Brain microvascular endothelial cell (primary cell): ENCODE measurements around the gene PRORP.
A peak's percentile ranks its signal among the peaks of the same experiment; 100 is the strongest.

ENCODE experiments used
- DNase-seq: peaks from one replicate; pipeline ENCODE4 v3.0.0-alpha.2; 2020
- H3K27ac ChIP-seq: fragments of 250-450 bp; sonication (Bioruptor Pico); 2 replicates; pipeline ENCODE4 v1.5.1; 2020; ENCODE audit warnings: mild to moderate bottlenecking, moderate library complexity
- H3K27me3 ChIP-seq: fragments of 250-450 bp; sonication (Bioruptor Pico); replicated peaks from 2 replicates; pipeline ENCODE4 v1.5.1; 2020; ENCODE audit warnings: mild to moderate bottlenecking
- H3K36me3 ChIP-seq: fragments of 250-450 bp; sonication (Bioruptor Pico); replicated peaks from 2 replicates; pipeline ENCODE4 v1.5.1; 2020; ENCODE audit warnings: mild to moderate bottlenecking
- H3K4me3 ChIP-seq: 2 replicates; pipeline ENCODE4 v1.5.1; 2011; ENCODE audit warnings: low read depth, mild to moderate bottlenecking, control low read depth, low read length, moderate library complexity
- CTCF ChIP-seq: IDR thresholded peaks from 2 replicates; pipeline ENCODE4 v1.5.1; 2011; ENCODE audit warnings: low read depth, mild to moderate bottlenecking, moderate library complexity, low read length, control low read depth, inconsistent platforms; ENCODE audit errors: missing control alignments
- in situ Hi-C: cut with HindIII; loops from 2 replicates; pipeline ENCODE4 v1.10.0; 2017; ENCODE audit warnings: low sequenced_read_pairs, low pct_ligation_motif_present

PRORP gene

GRCh38 chr14:35155962-35156361 lies 33.6 kb downstream of the PRORP start:
- DNase-seq: peak; percentile 48
- peak overlapping the region; percentile 23 for H3K27ac ChIP-seq
- H3K4me3 ChIP-seq: no peak overlapping the region
- no peak for TF ChIP-seq CTCF
- in situ Hi-C loops: no loop called here
- H3K27me3 ChIP-seq: no peaks in the 10 kb centered on the region
- peaks cover 3% of the 10 kb centered on the region for H3K36me3 ChIP-seq

- H3K4me3 ChIP-seq: no peak overlapping the region
- DNase-seq: no peak
- in situ Hi-C loops: no loop called here
- TF ChIP-seq CTCF: no peak
- H3K36me3 ChIP-seq: peaks cover 3% of the 10 kb centered on the region
- no peak overlapping the region for H3K27ac ChIP-seq
- H3K27me3 ChIP-seq: no peaks in the 10 kb centered on the region
These were observed 36.1 kb downstream of the PRORP start for GRCh38 chr14:35158491-35158890.

- in situ Hi-C loops: no loop called here
- no peak for TF ChIP-seq CTCF
- H3K27ac ChIP-seq: no peak overlapping the region
These were observed 36.8 kb downstream of the PRORP start for GRCh38 chr14:35158951-35159653.

GRCh38 chr14:35159742-35160409 lies 37.5 kb downstream of the PRORP start:
- H3K4me3 ChIP-seq: no peak overlapping the region
- DNase-seq: peak; percentile 90
- TF ChIP-seq CTCF: no peak
- in situ Hi-C loops: no loop called here
- no peaks in the 10 kb centered on the region for H3K27me3 ChIP-seq
- H3K36me3 ChIP-seq: peaks cover 3% of the 10 kb centered on the region
- H3K27ac ChIP-seq: peak overlapping the region; percentile 57

More at GRCh38 chr14:35158951-35159653, 36.8 kb downstream of the PRORP start:
- peak; percentile 16 for DNase-seq
- Histone ChIP-seq H3K27me3 (no peaks in the 10 kb centered on the region), H3K4me3 (no peak overlapping the region), H3K36me3 (peaks cover 3% of the 10 kb centered on the region)

- no peak for TF ChIP-seq CTCF
- H3K4me3 ChIP-seq: no peak overlapping the region
- H3K27ac ChIP-seq: no peak overlapping the region
- in situ Hi-C loops: no loop called here
- DNase-seq: peak; percentile 6
- no peaks in the 10 kb centered on the region for H3K27me3 ChIP-seq
- peaks cover 3% of the 10 kb centered on the region for H3K36me3 ChIP-seq
These were observed 38.9 kb downstream of the PRORP start for GRCh38 chr14:35161231-35161630.
